ENCODE results near the gene CD38. TPM values are rescaled to one million over a fixed set of nuclear protein-coding genes. Genes with fewer than 3 reads are reported as not detected.
"Not testable (repeated sequence)": the region's sequence is repeated elsewhere in the genome, so short reads cannot be mapped to it uniquely, and the experiment has no call there.

CD38 gene
- total RNA-seq, result 10 to 100 TPM; 15.0 to 17.3 TPM

- peaks cover 70% of the 10 kb centered on the region for H3K4me1 Mint-ChIP-seq
- ATAC-seq, result peak; percentile 76
- peaks cover 30% of the 10 kb centered on the region for H3K27me3 Mint-ChIP-seq
- peak within 1 kb of the TSS; percentile 84 for H3K4me3 Mint-ChIP-seq
- peak within 1 kb of the TSS; percentile 86 for H3K27ac Mint-ChIP-seq
- peak; percentile 76 for DNase-seq
- no peaks in the 10 kb centered on the region for H3K9me3 Mint-ChIP-seq (ENCODE audit: low read depth)
- H3K36me3 Mint-ChIP-seq (ENCODE audit: low read depth), result peaks cover 34% of the 10 kb centered on the region
- POLR2A ChIA-PET, result no interaction called here
- CTCF ChIA-PET, result interaction anchor here (0.6 to 2.3 kb wide), 7 partner anchors 7 to 104 kb away, joined by 3 to 9 read pairs (median 5); no protein-coding TSS in a partner anchor
- intact Hi-C loops (cut with DNase I, micrococcal nuclease), result loop anchor here (1.0 to 10.0 kb wide), 10 partner anchors 16 to 924 kb away; partner anchors contain the start of genes FAM200B (in 2 of the 2), TAPT1 (in 2 of the 2) and FBXL5 (in 1 of the 2)
Measured at GRCh38 chr4:15778289-15779241, at the start of gene CD38. CD38 (plus strand) TSS chr4:15778328; CDS start chr4:15778415, 87 bp downstream.

- no peaks in the 10 kb centered on the region for H3K9me3 Mint-ChIP-seq (ENCODE audit: low read depth)
- H3K36me3 Mint-ChIP-seq (ENCODE audit: low read depth), result no peaks in the 10 kb centered on the region
- no peaks in the 10 kb centered on the region for H3K27me3 Mint-ChIP-seq
- ATAC-seq (peak; percentile 65), DNase-seq (peak; percentile 19)
- H3K4me1 Mint-ChIP-seq, result peaks cover 7% of the 10 kb centered on the region
- intact Hi-C loops (cut with DNase I, micrococcal nuclease), result loop anchor here (1.0 to 5.0 kb wide), 9 partner anchors 26 to 271 kb away; partner anchors contain the start of gene CD38 (in 1 of the 2)
- H3K27ac Mint-ChIP-seq, result no peak overlapping the region
- ChIA-PET POLR2A (no interaction called here), CTCF (interaction anchor here (0.7 to 2.3 kb wide), 10 partner anchors 9 to 260 kb away, joined by 3 to 12 read pairs (median 6); partner anchors contain the start of gene CC2D2A)
- no peak overlapping the region for H3K4me3 Mint-ChIP-seq
Measured at GRCh38 chr4:15729910-15730533, 48.1 kb upstream of the CD38 start.

- CTCF ChIA-PET, result interaction anchor here (0.7 to 2.9 kb wide), 4 partner anchors 8 to 1250 kb away, joined by 3 to 14 read pairs (median 5); no protein-coding TSS in a partner anchor
- H3K4me3 Mint-ChIP-seq; H3K36me3 Mint-ChIP-seq (ENCODE audit: low read depth); H3K27ac Mint-ChIP-seq; ATAC-seq; H3K27me3 Mint-ChIP-seq; H3K9me3 Mint-ChIP-seq (ENCODE audit: low read depth); POLR2A ChIA-PET; DNase-seq: not testable (repeated sequence)
- peaks cover 23% of the 10 kb centered on the region for H3K4me1 Mint-ChIP-seq
- intact Hi-C loops (cut with DNase I, micrococcal nuclease), result loop anchor here in 1 of 2 experiments (5.0 kb wide), 2 partner anchors 74 to 149 kb away; no protein-coding TSS in a partner anchor
Measured at GRCh38 chr4:15733061-15733460, 45.1 kb upstream of the CD38 start.

- CTCF ChIA-PET, result interaction anchor here (0.7 to 2.2 kb wide), 2 partner anchors 21 to 265 kb away, joined by 3 to 10 read pairs; no protein-coding TSS in a partner anchor
- intact Hi-C loops (cut with DNase I, micrococcal nuclease), result no loop called here
- POLR2A ChIA-PET, result no interaction called here
- no peak for ATAC-seq
- H3K9me3 Mint-ChIP-seq (ENCODE audit: low read depth), result peaks cover 3% of the 10 kb centered on the region
- no peaks in the 10 kb centered on the region for H3K27me3 Mint-ChIP-seq
- H3K4me1 Mint-ChIP-seq, result peaks cover 42% of the 10 kb centered on the region
- no peak for DNase-seq
- H3K4me3 Mint-ChIP-seq, result no peak overlapping the region
- no peak overlapping the region for H3K27ac Mint-ChIP-seq
- peaks cover 2% of the 10 kb centered on the region for H3K36me3 Mint-ChIP-seq (ENCODE audit: low read depth)
Measured at GRCh38 chr4:15735536-15735935, 42.6 kb upstream of the CD38 start.

- no peak overlapping the region for H3K4me3 Mint-ChIP-seq
- ChIA-PET CTCF (interaction anchor here (0.6 to 5.4 kb wide), 4 partner anchors 16 to 528 kb away, joined by 3 to 44 read pairs (median 4); no protein-coding TSS in a partner anchor), POLR2A (interaction anchor here (1.0 kb wide), 1 partner anchor 30 kb away, joined by 4 read pairs; no protein-coding TSS in a partner anchor)
- H3K9me3 Mint-ChIP-seq (ENCODE audit: low read depth), result peaks cover 9% of the 10 kb centered on the region
- DNase-seq (no peak), ATAC-seq (no peak)
- no peak overlapping the region for H3K27ac Mint-ChIP-seq
- H3K4me1 Mint-ChIP-seq, result peaks cover 42% of the 10 kb centered on the region
- intact Hi-C loops (cut with DNase I, micrococcal nuclease), result no loop called here
- H3K36me3 Mint-ChIP-seq (ENCODE audit: low read depth), result peaks cover 7% of the 10 kb centered on the region
- no peaks in the 10 kb centered on the region for H3K27me3 Mint-ChIP-seq
Measured at GRCh38 chr4:15736514-15737050, 41.5 kb upstream of the CD38 start.

GRCh38 chr4:15737255-15737654 is 40.9 kb upstream of the CD38 start:
- ChIA-PET POLR2A (interaction anchor here (1.0 kb wide), 1 partner anchor 29 kb away, joined by 4 read pairs; no protein-coding TSS in a partner anchor), CTCF (interaction anchor here (0.6 to 5.4 kb wide), 6 partner anchors 15 to 528 kb away, joined by 3 to 44 read pairs (median 4); no protein-coding TSS in a partner anchor)
- DNase-seq (peak; percentile 20), ATAC-seq (no peak)
- peaks cover 42% of the 10 kb centered on the region for H3K4me1 Mint-ChIP-seq
- H3K9me3 Mint-ChIP-seq (ENCODE audit: low read depth), result peaks cover 15% of the 10 kb centered on the region
- peaks cover 13% of the 10 kb centered on the region for H3K36me3 Mint-ChIP-seq (ENCODE audit: low read depth)
- H3K27ac Mint-ChIP-seq, result no peak overlapping the region
- intact Hi-C loops (cut with DNase I, micrococcal nuclease), result no loop called here
- H3K27me3 Mint-ChIP-seq, result no peaks in the 10 kb centered on the region
- H3K4me3 Mint-ChIP-seq, result no peak overlapping the region

GRCh38 chr4:15738877-15739276 is 39.3 kb upstream of the CD38 start:
- no peaks in the 10 kb centered on the region for H3K27me3 Mint-ChIP-seq
- intact Hi-C loops (cut with DNase I, micrococcal nuclease), result loop anchor here (1.0 to 2.0 kb wide), 3 partner anchors 17 to 56 kb away; partner anchors contain the start of gene CD38 (in 1 of the 2)
- H3K9me3 Mint-ChIP-seq (ENCODE audit: low read depth), result peaks cover 20% of the 10 kb centered on the region
- ChIA-PET CTCF (interaction anchor here (0.6 to 5.4 kb wide), 14 partner anchors 8 to 144 kb away, joined by 3 to 44 read pairs (median 4); no protein-coding TSS in a partner anchor), POLR2A (interaction anchor here (0.8 to 1.6 kb wide), 3 partner anchors 17 to 44 kb away, joined by 4 to 5 read pairs (median 4); no protein-coding TSS in a partner anchor)
- no peak overlapping the region for H3K4me3 Mint-ChIP-seq
- peaks cover 40% of the 10 kb centered on the region for H3K4me1 Mint-ChIP-seq
- peaks cover 14% of the 10 kb centered on the region for H3K36me3 Mint-ChIP-seq (ENCODE audit: low read depth)
- DNase-seq, result peak; percentile 16
- ATAC-seq, result peak; percentile 85
- H3K27ac Mint-ChIP-seq, result peak overlapping the region; percentile 58

GRCh38 chr4:15740764-15741404 is 37.2 kb upstream of the CD38 start:
- peaks cover 35% of the 10 kb centered on the region for H3K4me1 Mint-ChIP-seq
- POLR2A ChIA-PET, result interaction anchor here (0.6 kb wide), 1 partner anchor 188 kb away, joined by 4 read pairs; no protein-coding TSS in a partner anchor
- H3K36me3 Mint-ChIP-seq (ENCODE audit: low read depth), result peaks cover 14% of the 10 kb centered on the region

GRCh38 chr4:15742083-15742582 is 36.0 kb upstream of the CD38 start:
- H3K36me3 Mint-ChIP-seq (ENCODE audit: low read depth), result peaks cover 15% of the 10 kb centered on the region
- intact Hi-C loops (cut with DNase I, micrococcal nuclease), result no loop called here

More at GRCh38 chr4:15740764-15741404, 37.2 kb upstream of the CD38 start:
- no peak overlapping the region for H3K27ac Mint-ChIP-seq
- H3K4me3 Mint-ChIP-seq, result no peak overlapping the region
- no peaks in the 10 kb centered on the region for H3K27me3 Mint-ChIP-seq
- CTCF ChIA-PET, result interaction anchor here (0.6 to 5.4 kb wide), 5 partner anchors 8 to 70 kb away, joined by 3 to 44 read pairs (median 3); no protein-coding TSS in a partner anchor
- intact Hi-C loops (cut with DNase I, micrococcal nuclease), result no loop called here
- DNase-seq, result no peak
- peaks cover 24% of the 10 kb centered on the region for H3K9me3 Mint-ChIP-seq (ENCODE audit: low read depth)
- ATAC-seq, result no peak

GRCh38 chr4:15742637-15743036 is 35.5 kb upstream of the CD38 start:
- no peaks in the 10 kb centered on the region for H3K27me3 Mint-ChIP-seq
- H3K36me3 Mint-ChIP-seq (ENCODE audit: low read depth), result peaks cover 15% of the 10 kb centered on the region
- H3K27ac Mint-ChIP-seq, result no peak overlapping the region
- H3K9me3 Mint-ChIP-seq (ENCODE audit: low read depth), result peaks cover 29% of the 10 kb centered on the region
- CTCF ChIA-PET, result interaction anchor here (0.7 to 1.0 kb wide), 2 partner anchors 62 to 207 kb away, joined by 3 read pairs; no protein-coding TSS in a partner anchor
- intact Hi-C loops (cut with DNase I, micrococcal nuclease), result no loop called here
- no peak overlapping the region for H3K4me3 Mint-ChIP-seq
- H3K4me1 Mint-ChIP-seq, result peaks cover 30% of the 10 kb centered on the region
- DNase-seq (no peak), ATAC-seq (no peak)
- POLR2A ChIA-PET, result no interaction called here

More at GRCh38 chr4:15742083-15742582, 36.0 kb upstream of the CD38 start:
- DNase-seq, result no peak
- no peak overlapping the region for H3K27ac Mint-ChIP-seq
- POLR2A ChIA-PET, result no interaction called here
- H3K9me3 Mint-ChIP-seq (ENCODE audit: low read depth), result peaks cover 29% of the 10 kb centered on the region
- CTCF ChIA-PET, result interaction anchor here (0.7 to 5.4 kb wide), 3 partner anchors 14 to 208 kb away, joined by 3 to 44 read pairs (median 3); no protein-coding TSS in a partner anchor
- H3K4me3 Mint-ChIP-seq, result no peak overlapping the region
- peaks cover 35% of the 10 kb centered on the region for H3K4me1 Mint-ChIP-seq
- no peaks in the 10 kb centered on the region for H3K27me3 Mint-ChIP-seq
- no peak for ATAC-seq

All from activated CD4-positive, alpha-beta T cell treated with anti-CD3 and anti-CD28 coated beads for 36 hours (primary cell).